Progenitor cell of endocrine pancreas (in vitro differentiated cells): ENCODE data around the gene LRRC8E. TPM values are rescaled to one million over a fixed set of nuclear protein-coding genes. Genes with fewer than 3 reads are reported as not detected.

Source experiments
- DNase-seq: peaks from one replicate; pipeline ENCODE4 v3.0.0; 2021; ENCODE audit warnings: low spot score; ENCODE audit not compliant: unreplicated experiment
- H3K27ac Mint-ChIP-seq: 2 replicates; pipeline ENCODE4 v1.8.0; 2021; ENCODE audit warnings: mild to moderate bottlenecking, moderate library complexity, mixed read lengths
- H3K27me3 Mint-ChIP-seq: 2 replicates; pipeline ENCODE4 v1.8.0; 2021; ENCODE audit warnings: mixed read lengths
- H3K36me3 Mint-ChIP-seq: 2 replicates; pipeline ENCODE4 v1.8.0; 2022; ENCODE audit warnings: mixed read lengths; ENCODE audit not compliant: insufficient read depth
- H3K4me1 Mint-ChIP-seq: 2 replicates; pipeline ENCODE4 v1.8.0; 2021; ENCODE audit warnings: low read depth, mixed read lengths
- H3K4me3 Mint-ChIP-seq: 2 replicates; pipeline ENCODE4 v1.8.0; 2021; ENCODE audit warnings: low read depth, mild to moderate bottlenecking, moderate library complexity, mixed read lengths
- H3K9me3 Mint-ChIP-seq: 2 replicates; pipeline ENCODE4 v1.8.0; 2021; ENCODE audit warnings: low read depth, mixed read lengths
- total RNA-seq: library from RNA; stranded (reverse); gene quantifications from 2 replicates; pipeline ENCODE4 v1.2.1, GENCODE V29; 2021
- TF ChIP-seq, protein P1 (sequence below): fragments of 200-600 bp; sonication (generic); IDR thresholded peaks from one replicate; pipeline ENCODE4 v1.5.0; 2021; ENCODE audit warnings: antibody characterized with exemption, mild to moderate bottlenecking; ENCODE audit not compliant: unreplicated experiment

Gene LRRC8E
- total RNA-seq, 1 donor from 2014 or later, result 3.6 TPM

- Mint-ChIP-seq H3K27ac (no peak overlapping the region), H3K4me3 (no peak overlapping the region), H3K36me3 (no peaks in the 10 kb centered on the region), H3K27me3 (no peaks in the 10 kb centered on the region), H3K9me3 (no peaks in the 10 kb centered on the region), H3K4me1 (no peaks in the 10 kb centered on the region)
- no peak for DNase-seq
- TF ChIP-seq, protein P1, sequence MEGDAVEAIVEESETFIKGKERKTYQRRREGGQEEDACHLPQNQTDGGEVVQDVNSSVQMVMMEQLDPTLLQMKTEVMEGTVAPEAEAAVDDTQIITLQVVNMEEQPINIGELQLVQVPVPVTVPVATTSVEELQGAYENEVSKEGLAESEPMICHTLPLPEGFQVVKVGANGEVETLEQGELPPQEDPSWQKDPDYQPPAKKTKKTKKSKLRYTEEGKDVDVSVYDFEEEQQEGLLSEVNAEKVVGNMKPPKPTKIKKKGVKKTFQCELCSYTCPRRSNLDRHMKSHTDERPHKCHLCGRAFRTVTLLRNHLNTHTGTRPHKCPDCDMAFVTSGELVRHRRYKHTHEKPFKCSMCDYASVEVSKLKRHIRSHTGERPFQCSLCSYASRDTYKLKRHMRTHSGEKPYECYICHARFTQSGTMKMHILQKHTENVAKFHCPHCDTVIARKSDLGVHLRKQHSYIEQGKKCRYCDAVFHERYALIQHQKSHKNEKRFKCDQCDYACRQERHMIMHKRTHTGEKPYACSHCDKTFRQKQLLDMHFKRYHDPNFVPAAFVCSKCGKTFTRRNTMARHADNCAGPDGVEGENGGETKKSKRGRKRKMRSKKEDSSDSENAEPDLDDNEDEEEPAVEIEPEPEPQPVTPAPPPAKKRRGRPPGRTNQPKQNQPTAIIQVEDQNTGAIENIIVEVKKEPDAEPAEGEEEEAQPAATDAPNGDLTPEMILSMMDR, result no peak
These were observed 44.8 kb upstream of the LRRC8E start for GRCh38 chr19:7843521-7843920.

DNA sequence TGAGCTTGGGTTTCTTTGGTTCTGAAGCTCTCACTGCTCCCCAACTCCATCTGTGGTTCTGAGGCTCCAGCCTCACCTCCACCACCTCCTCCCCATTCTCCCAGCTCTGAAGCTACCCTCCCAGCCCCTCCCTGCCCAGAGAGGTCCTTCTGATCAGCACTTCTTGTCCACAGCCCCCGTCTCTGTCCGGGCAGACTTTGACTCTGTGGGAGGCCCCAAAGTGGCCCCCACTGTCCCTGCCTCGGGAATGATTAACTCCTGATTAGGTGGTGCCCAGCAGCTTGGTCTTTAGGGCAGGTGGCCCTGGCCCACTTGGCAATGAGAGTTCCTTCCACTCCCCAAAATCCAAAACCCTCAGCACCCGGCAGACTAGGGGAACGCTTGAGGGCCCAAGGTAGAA, 43.9 kb upstream of the LRRC8E start:
- Mint-ChIP-seq H3K27me3 (no peaks in the 10 kb centered on the region), H3K4me1 (no peaks in the 10 kb centered on the region), H3K36me3 (no peaks in the 10 kb centered on the region), H3K27ac (no peak overlapping the region), H3K4me3 (no peak overlapping the region), H3K9me3 (no peaks in the 10 kb centered on the region)
- no peak for DNase-seq
- TF ChIP-seq, protein P1, result no peak

- TF ChIP-seq, protein P1, result no peak
- H3K4me3 Mint-ChIP-seq, result no peak overlapping the region
- no peaks in the 10 kb centered on the region for H3K9me3 Mint-ChIP-seq
- DNase-seq, result no peak
- H3K27me3 Mint-ChIP-seq, result no peaks in the 10 kb centered on the region
- H3K4me1 Mint-ChIP-seq, result no peaks in the 10 kb centered on the region
- no peaks in the 10 kb centered on the region for H3K36me3 Mint-ChIP-seq
- no peak overlapping the region for H3K27ac Mint-ChIP-seq
These were observed 43.4 kb upstream of the LRRC8E start for GRCh38 chr19:7844951-7845350.

DNA sequence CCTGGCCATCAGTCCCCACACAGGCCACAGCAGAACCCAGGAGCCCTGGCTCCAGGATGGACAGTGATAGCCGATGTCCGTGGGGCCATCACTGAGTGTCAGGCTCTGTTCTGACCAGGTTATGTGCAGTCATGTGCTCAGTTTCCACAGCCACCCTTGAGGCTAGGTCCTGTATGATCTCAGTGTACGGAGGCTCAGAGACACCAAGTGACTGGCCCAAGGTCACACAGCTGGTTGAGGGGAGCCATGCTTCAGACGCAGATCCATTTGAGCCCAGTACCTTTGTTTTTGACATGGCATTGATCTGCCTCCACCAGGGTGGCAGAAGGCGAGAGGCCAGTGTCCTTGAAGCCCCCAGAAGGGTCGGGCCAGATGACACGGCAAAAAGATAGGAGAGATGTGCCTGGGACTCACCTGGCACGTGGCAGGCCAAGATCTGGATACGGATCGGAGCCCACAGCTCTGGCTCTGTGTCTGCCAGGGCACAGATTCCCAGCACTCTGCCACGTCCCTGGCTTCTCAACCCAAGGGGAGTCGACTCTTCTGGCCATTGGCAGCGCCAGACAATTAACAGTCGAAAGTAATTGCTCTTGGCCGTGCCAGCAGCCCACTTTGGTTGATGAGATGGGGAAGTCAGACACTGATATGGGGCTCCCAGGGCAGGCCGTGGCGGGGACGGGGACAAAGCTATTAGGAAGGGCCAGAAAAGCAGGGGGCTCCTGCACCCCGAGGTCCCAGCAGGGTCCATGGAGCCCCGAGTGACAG, 42.7 kb upstream of the LRRC8E start:
- no peak for DNase-seq
- Mint-ChIP-seq H3K27ac (no peak overlapping the region), H3K9me3 (no peaks in the 10 kb centered on the region), H3K4me3 (no peak overlapping the region), H3K36me3 (no peaks in the 10 kb centered on the region), H3K27me3 (no peaks in the 10 kb centered on the region), H3K4me1 (no peaks in the 10 kb centered on the region)
- TF ChIP-seq, protein P1, result no peak

DNA sequence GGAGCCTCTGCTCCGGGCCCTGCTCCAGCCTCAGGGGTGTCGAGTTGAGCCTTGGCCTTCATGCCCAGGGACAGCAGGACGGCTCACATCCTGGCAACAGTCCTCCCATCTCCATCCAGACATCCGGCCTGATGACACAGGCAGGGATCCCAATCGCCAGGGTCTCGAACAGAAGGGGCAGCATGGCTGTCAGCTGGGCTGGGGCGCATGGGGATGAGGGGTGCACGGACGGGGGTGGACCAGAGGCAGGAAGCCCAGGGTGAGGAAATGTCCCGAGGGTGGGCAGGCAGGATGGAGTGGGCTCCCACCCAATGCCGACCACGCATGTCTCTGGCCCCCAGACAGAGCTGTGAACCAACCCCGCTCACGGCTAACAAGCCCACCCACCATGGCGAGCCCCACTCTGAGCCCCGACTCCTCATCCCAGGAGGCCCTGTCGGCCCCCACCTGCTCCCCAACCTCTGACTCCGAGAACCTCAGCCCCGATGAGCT, 42.1 kb upstream of the LRRC8E start:
- no peak for DNase-seq
- Mint-ChIP-seq H3K27me3 (no peaks in the 10 kb centered on the region), H3K4me3 (no peak overlapping the region), H3K4me1 (no peaks in the 10 kb centered on the region), H3K9me3 (no peaks in the 10 kb centered on the region), H3K36me3 (no peaks in the 10 kb centered on the region), H3K27ac (no peak overlapping the region)
- TF ChIP-seq, protein P1, result no peak
